A673 (cell line): Measurements from ENCODE around the gene NRXN3.

ENCODE experiments used
- CTCF ChIP-seq: fragments of 300-800, 200-600 bp; sonication (generic); conservative IDR thresholded peaks from 2 replicates; pipeline ENCODE4 v1.5.1; 2017; ENCODE audit warnings: low read depth, mild to moderate bottlenecking, antibody characterized with exemption, low read length, moderate library complexity, mixed read lengths
- EZH2 ChIP-seq: fragments of 200-600 bp; sonication (generic); IDR thresholded peaks from 2 replicates; pipeline ENCODE4 v1.6.1; 2017; ENCODE audit warnings: borderline replicate concordance, low read depth, mild to moderate bottlenecking, mixed read lengths, antibody characterized with exemption, low read length; ENCODE audit not compliant: poor library complexity, severe bottlenecking

DNA sequence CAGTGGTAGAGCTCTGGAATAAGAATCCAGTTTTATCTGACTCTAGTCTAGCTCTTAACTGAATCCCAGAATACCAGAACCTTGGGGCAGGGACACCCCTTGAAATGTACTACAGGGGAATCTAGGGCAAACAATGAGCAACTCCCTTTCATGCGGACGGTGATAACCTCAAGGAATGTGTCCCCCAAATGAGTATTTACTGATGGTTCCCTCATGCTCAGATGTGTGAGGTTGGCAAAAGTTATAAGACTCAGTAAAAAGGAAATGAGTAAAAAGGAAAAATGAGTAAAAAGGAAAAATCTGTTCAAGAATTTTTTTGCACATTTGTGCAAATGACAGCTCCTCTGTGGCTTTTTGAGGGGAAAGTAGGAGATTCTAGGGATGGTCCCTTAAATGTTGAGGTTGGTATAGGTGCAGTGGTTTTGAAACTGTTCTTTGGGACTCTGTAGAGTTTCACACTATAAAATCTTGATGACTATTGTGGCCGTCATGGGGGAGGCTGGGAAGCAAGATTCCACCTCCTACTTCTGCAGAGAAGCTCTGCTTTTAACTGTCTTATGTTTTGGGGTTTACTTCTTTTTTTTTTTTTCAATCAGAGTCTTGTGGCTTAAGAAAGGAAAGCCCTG is 58.6 kb downstream of the NRXN3 start:
- no peak for TF ChIP-seq CTCF
- no peak for TF ChIP-seq EZH2
